Upper lobe of right lung (tissue), 1 donor: ENCODE measurements around the gene GRAMD2B. TPM values are rescaled to one million over a fixed set of nuclear protein-coding genes. Genes with fewer than 3 reads are reported as not detected.

ENCODE experiments used
- ATAC-seq: fragments of 200-7000 bp; cut with Tn5 transposase; one replicate; pipeline ENCODE4 v1.9.1; 2020; ENCODE audit warnings: mild to moderate bottlenecking, moderate library complexity
- DNase-seq: peaks from one replicate; pipeline ENCODE4 v3.0.0-alpha.2; 2020
- H3K27ac ChIP-seq: fragments of 200-600 bp; one replicate; pipeline ENCODE4 v1.8.0; 2022
- H3K27me3 ChIP-seq: fragments of 200-600 bp; one replicate; pipeline ENCODE4 v1.8.0; 2022; ENCODE audit warnings: mild to moderate bottlenecking
- H3K36me3 ChIP-seq: fragments of 200-600 bp; one replicate; pipeline ENCODE4 v1.8.0; 2022
- H3K4me1 ChIP-seq: fragments of 200-600 bp; one replicate; pipeline ENCODE4 v1.8.0; 2022
- H3K4me3 ChIP-seq: fragments of 200-600 bp; one replicate; pipeline ENCODE4 v1.8.0; 2022; ENCODE audit warnings: mild to moderate bottlenecking
- H3K9me3 ChIP-seq: fragments of 200-600 bp; one replicate; pipeline ENCODE4 v1.8.0; 2022
- CTCF ChIP-seq: fragments of 200-600 bp; IDR thresholded peaks from one replicate; pipeline ENCODE4 v1.8.0; 2022; ENCODE audit warnings: antibody characterized with exemption
- intact Hi-C: fragments of 100-400 bp; cut with DNase I; formaldehyde crosslinking; loops from one replicate; pipeline ENCODE4 v1.11.0; 2022
- total RNA-seq: library from RNA; stranded (reverse); fragmentation: NEBNext Ultra II Directional; extraction: Animal tissue kit (Norgen Biotek cat#: 25700); gene quantifications from one replicate; pipeline ENCODE4 v1.2.1, GENCODE V29; 2021
- donor health status: DM: no; HTN: yes; CAD: no; lungs with severe emphysema.

Gene GRAMD2B
- total RNA-seq, 1 donor from 2014 or later: 17.0 TPM

- Histone ChIP-seq H3K4me3 (no peak overlapping the region), H3K27me3 (no peaks in the 10 kb centered on the region), H3K27ac (no peak overlapping the region), H3K4me1 (no peaks in the 10 kb centered on the region), H3K36me3 (peaks cover 80% of the 10 kb centered on the region), H3K9me3 (no peaks in the 10 kb centered on the region)
- TF ChIP-seq CTCF: no peak
- intact Hi-C loops: no loop called here
- ATAC-seq (no peak), DNase-seq (no peak)
Measured at GRCh38 chr5:126488443-126489065, 65.3 kb downstream of the GRAMD2B start.

GRCh38 chr5:126490167-126490940 lies 67.1 kb downstream of the GRAMD2B start:
- H3K27me3 ChIP-seq: no peaks in the 10 kb centered on the region
- intact Hi-C loops: no loop called here
- no peak overlapping the region for H3K27ac ChIP-seq
- H3K4me3 ChIP-seq: no peak overlapping the region
- H3K4me1 ChIP-seq: no peaks in the 10 kb centered on the region
- H3K36me3 ChIP-seq: peaks cover 64% of the 10 kb centered on the region
- no peak for ATAC-seq
- TF ChIP-seq CTCF: no peak
- H3K9me3 ChIP-seq: no peaks in the 10 kb centered on the region
- no peak for DNase-seq

GRCh38 chr5:126492939-126493338 lies 69.7 kb downstream of the GRAMD2B start:
- intact Hi-C loops: no loop called here
- Histone ChIP-seq H3K27me3 (no peaks in the 10 kb centered on the region), H3K9me3 (no peaks in the 10 kb centered on the region)

GRCh38 chr5:126494393-126494792 lies 71.2 kb downstream of the GRAMD2B start:
- Histone ChIP-seq H3K4me1 (no peaks in the 10 kb centered on the region), H3K27me3 (no peaks in the 10 kb centered on the region), H3K27ac (no peak overlapping the region), H3K4me3 (no peak overlapping the region), H3K36me3 (peaks cover 24% of the 10 kb centered on the region), H3K9me3 (no peaks in the 10 kb centered on the region)
- ATAC-seq (no peak), DNase-seq (no peak)
- intact Hi-C loops: no loop called here
- no peak for TF ChIP-seq CTCF

More at GRCh38 chr5:126492939-126493338, 69.7 kb downstream of the GRAMD2B start:
- Histone ChIP-seq H3K4me1 (no peaks in the 10 kb centered on the region), H3K4me3 (no peak overlapping the region), H3K27ac (no peak overlapping the region), H3K36me3 (peaks cover 38% of the 10 kb centered on the region)
- no peak for ATAC-seq
- TF ChIP-seq CTCF: no peak
- no peak for DNase-seq

GRCh38 chr5:126497506-126497905 lies 74.3 kb downstream of the GRAMD2B start:
- no peak overlapping the region for H3K4me3 ChIP-seq
- H3K9me3 ChIP-seq: no peaks in the 10 kb centered on the region
- ATAC-seq: no peak
- TF ChIP-seq CTCF: no peak
- DNase-seq: no peak
- no peaks in the 10 kb centered on the region for H3K27me3 ChIP-seq
- intact Hi-C loops: no loop called here
- peaks cover 9% of the 10 kb centered on the region for H3K36me3 ChIP-seq
- no peaks in the 10 kb centered on the region for H3K4me1 ChIP-seq
- no peak overlapping the region for H3K27ac ChIP-seq
